NCI-H748 (cell line): ENCODE data around the gene LPP.

Experiments
- DNase-seq: peaks from one replicate; lab custom pipeline; 2025; ENCODE audit not compliant: unreplicated experiment; lab: John Stamatoyannopoulos, UW

LPP gene

DNA sequence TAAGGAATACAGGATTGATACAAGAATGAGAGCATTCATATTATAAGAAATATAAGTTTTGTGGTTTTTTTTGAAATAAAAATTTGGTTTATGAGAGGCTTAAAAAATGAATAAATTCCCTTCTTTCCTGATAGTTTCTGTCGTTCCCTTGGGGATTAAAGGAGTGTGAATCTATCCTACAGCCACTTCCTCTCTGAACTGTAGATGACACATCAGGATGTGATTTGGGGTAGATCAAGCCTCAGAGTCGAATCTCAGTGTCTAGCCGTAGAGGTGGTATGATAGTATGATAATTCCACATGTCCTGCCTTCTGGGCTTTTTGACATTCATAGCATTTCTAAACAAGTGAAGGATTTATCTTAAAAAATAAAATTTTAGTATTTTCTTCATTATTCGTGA lies 343.1 kb downstream of the LPP start:
- no peak for DNase-seq

GRCh38 chr3:188503647-188504046 lies 349.7 kb downstream of the LPP start:
- DNase-seq = no peak

GRCh38 chr3:188505151-188505550 lies 351.2 kb downstream of the LPP start:
- no peak for DNase-seq

GRCh38 chr3:188505911-188506310 lies 352.0 kb downstream of the LPP start:
- DNase-seq = no peak

- no peak for DNase-seq
Measured at GRCh38 chr3:188506446-188506845, 352.5 kb downstream of the LPP start.

DNA sequence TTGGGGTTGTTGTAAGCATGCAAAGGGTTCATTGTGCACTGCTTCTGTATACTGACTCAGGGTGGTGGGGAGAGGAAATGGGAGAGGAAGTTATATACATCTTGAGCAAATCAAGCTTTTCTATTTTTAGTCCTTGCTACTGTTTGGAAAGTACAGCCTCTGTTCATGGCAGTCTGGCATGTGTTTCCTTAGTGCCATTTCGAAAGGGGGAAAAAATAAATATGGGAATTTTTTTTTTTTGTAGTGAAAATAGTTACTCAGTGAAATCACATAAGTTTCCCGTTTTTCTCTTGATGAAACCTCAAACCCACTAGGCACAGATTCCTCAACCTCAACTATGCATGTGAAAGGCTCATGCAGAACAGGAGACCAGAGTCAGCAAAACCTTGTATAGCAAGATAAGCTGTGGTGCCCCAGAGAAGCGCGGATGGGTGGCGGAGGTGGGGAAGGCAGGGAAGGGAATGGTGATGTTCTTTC lies 353.3 kb downstream of the LPP start:
- no peak for DNase-seq

DNA sequence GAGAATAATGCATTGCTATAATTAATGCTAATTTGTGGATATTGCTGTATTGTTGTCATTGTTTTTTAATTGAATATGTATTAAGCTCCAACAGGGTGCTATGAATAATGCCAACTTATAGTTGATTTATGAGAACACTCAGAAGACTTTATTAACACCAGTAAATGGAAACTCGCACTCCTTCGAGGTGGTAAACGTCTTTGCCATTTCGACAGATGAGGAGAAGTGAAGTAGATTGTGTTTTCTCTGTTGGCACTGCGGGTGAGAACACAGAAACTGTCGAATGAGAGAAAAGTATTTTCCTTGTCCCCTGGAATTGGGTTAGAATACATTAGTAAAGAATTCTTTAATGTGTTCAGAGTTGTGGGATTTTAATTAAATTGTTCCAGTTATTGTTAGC lies 354.5 kb downstream of the LPP start:
- DNase-seq = no peak

GRCh38 chr3:188509316-188509715 lies 355.4 kb downstream of the LPP start:
- no peak for DNase-seq

GRCh38 chr3:188510366-188510765 lies 356.4 kb downstream of the LPP start:
- no peak for DNase-seq

GRCh38 chr3:188513662-188514328 lies 359.8 kb downstream of the LPP start:
- DNase-seq = no peak

GRCh38 chr3:188516515-188516914 lies 362.6 kb downstream of the LPP start:
- no peak for DNase-seq

DNA sequence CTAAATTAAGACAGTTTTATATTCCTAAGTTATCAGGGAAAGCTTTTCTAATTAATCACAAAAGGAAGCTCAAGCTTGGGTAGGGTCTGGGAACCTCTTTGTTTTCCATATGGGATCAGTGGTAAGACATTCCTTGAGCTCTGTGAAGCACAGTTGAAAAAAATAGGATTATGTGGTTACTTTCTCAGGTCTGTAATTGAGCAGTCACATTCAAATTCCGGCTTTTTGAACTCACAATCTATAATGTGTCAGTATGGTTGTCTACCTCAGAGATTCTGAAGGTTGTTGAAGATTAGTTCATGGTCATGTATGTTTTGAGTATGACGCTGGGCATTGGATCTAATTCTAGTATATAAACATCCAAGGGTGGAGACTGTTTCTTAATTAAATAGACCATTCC lies 364.5 kb downstream of the LPP start:
- DNase-seq = no peak

- DNase-seq = no peak
Measured at GRCh38 chr3:188518835-188519452, 365.0 kb downstream of the LPP start.

- no peak for DNase-seq
Measured at GRCh38 chr3:188520466-188520865, 366.5 kb downstream of the LPP start.

DNA sequence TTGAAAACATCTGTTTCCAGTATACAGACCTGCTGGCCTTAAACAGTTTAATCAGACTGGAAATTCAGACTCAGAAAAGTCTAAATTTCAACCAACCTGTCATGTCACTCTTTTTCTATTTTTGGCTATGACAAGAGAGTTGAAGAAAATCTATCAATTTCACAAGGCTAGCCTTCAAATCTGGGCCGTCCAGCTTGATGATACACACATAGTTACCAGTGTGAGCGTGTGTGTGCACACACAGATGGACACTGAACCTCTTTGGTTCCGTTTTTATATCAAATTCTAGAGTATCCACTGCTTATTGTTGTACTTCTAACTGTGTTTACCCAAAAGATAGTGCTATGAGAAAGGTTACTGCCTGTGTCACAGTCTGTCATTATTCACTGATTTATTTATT lies 368.2 kb downstream of the LPP start:
- no peak for DNase-seq

DNA sequence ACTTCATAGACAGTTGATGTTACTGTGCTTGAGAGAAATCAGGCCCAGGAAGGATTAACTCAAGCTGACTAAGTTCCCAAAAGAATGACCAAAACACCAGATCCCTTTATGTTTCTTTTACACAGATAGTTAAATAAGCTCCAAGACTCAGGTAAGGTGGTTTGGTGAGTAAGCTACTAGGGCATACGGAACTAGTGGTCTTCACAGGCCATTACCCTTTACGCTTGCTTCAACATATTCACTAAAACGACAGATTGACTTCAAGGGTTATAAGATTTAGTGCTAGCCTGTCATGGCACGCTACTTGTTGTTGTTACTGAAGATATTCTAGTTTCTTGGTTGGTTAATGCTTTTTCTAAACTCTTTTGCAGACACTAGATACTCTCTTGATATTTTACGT lies 369.3 kb downstream of the LPP start:
- no peak for DNase-seq

GRCh38 chr3:188524052-188524451 lies 370.1 kb downstream of the LPP start:
- DNase-seq = no peak

GRCh38 chr3:188526057-188526456 lies 372.1 kb downstream of the LPP start:
- no peak for DNase-seq

DNA sequence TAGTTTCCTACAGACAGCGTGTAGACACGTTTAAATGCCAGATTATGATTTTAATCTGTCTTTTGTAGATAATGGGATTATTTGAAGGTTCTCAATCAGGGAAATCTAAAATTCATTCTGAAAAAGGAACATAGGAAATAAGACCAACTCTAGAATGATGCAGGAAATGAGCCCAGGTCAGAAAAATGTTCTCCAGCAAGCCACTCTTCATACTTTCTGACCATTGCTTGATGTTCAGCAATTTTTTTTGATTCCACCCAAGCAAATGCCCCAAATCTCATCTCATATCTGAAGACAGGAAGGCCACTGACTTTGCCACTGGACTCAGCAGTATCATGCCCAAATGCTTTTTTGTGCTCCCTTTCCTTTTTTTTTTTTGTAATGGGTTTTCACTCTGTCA lies 373.4 kb downstream of the LPP start:
- no peak for DNase-seq

GRCh38 chr3:188528396-188528795 lies 374.4 kb downstream of the LPP start:
- DNase-seq = no peak

GRCh38 chr3:188529228-188529627 lies 375.3 kb downstream of the LPP start:
- DNase-seq = no peak

GRCh38 chr3:188530226-188530625 lies 376.3 kb downstream of the LPP start:
- no peak for DNase-seq

DNA sequence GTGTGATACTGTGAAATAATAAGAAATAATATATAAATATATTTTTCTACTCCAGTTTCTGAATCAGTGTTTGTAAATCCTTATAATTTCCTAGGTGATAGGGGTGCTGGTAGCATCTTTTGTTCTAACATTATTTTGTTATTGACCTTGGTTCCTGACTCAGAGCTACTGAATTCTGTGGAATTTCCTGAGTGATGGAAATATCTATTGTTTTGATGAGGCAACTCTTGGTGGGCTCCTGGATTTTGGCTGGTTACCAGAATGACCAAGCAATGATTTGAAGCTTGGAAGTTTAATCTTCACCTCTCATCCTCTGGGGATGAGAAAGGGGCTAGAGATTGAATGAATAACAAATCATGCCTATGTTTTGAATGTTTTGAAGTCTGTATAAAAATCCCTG lies 377.3 kb downstream of the LPP start:
- DNase-seq = no peak
